ENCODE results near the gene HABP2. TPM values are rescaled to one million over a fixed set of nuclear protein-coding genes. Genes with fewer than 3 reads are reported as not detected.

The HABP2 gene
- total and polyA plus RNA-seq, 2 experiments from 2014 or later, result not detected

DNA sequence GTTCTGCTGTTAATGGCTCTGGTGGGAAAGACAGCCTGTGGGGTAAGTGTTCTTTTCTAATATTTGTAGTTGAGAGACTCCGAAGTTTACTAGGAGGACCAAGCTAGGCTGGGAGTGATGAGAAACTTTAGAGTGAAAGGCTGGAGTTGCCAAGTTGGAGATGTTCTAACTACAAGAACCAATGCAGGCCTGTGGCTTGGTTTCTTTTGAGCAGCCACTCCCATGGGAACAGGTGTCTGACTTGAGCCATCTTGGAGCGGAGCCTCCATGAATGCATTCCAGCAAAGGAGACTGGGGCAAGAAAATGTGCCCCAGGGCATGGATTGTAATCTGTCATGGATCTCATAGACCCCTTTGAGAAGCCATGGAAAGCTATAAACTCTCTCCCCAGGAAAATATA lies 296 bp downstream of the HABP2 start:
- Mint-ChIP-seq H3K9me3 (no peaks in the 10 kb centered on the region), H3K27me3 (ENCODE audit: insufficient read depth, low read depth, poor library complexity) (peaks cover 68% of the 10 kb centered on the region), H3K36me3 (ENCODE audit: low read depth) (no peaks in the 10 kb centered on the region), H3K4me1 (peaks cover 15% of the 10 kb centered on the region), H3K27ac (no peak overlapping the region), H3K4me3 (no peak overlapping the region)
- no peak for TF ChIP-seq POLR2AphosphoS5 (IDR thresholded peaks at IDR 0.05; ENCODE audit: low read depth)
- no peak for TF ChIP-seq EZH2 (IDR thresholded peaks at IDR 0.05; ENCODE audit: low read depth, unreplicated experiment)
- no peak for TF ChIP-seq EZH2phosphoT487 (IDR thresholded peaks at IDR 0.05; ENCODE audit: unreplicated experiment)
- no peak for TF ChIP-seq ZNF331 (CRISPR knock-in tag; IDR thresholded peaks at IDR 0.05; ENCODE audit: low read depth)
- TF ChIP-seq, protein P1, sequence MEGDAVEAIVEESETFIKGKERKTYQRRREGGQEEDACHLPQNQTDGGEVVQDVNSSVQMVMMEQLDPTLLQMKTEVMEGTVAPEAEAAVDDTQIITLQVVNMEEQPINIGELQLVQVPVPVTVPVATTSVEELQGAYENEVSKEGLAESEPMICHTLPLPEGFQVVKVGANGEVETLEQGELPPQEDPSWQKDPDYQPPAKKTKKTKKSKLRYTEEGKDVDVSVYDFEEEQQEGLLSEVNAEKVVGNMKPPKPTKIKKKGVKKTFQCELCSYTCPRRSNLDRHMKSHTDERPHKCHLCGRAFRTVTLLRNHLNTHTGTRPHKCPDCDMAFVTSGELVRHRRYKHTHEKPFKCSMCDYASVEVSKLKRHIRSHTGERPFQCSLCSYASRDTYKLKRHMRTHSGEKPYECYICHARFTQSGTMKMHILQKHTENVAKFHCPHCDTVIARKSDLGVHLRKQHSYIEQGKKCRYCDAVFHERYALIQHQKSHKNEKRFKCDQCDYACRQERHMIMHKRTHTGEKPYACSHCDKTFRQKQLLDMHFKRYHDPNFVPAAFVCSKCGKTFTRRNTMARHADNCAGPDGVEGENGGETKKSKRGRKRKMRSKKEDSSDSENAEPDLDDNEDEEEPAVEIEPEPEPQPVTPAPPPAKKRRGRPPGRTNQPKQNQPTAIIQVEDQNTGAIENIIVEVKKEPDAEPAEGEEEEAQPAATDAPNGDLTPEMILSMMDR (conservative IDR thresholded peaks at IDR 0.05; ENCODE audit: low read depth in 2 of 2), result no peak
- TF ChIP-seq JUNB (IDR thresholded peaks at IDR 0.05; ENCODE audit: unreplicated experiment), result no peak
- TF ChIP-seq ZNF114 (CRISPR knock-in tag; IDR thresholded peaks at IDR 0.05), result no peak
- no peak for TF ChIP-seq NANOG (IDR thresholded peaks at IDR 0.05; ENCODE audit: borderline replicate concordance)
- TF ChIP-seq, protein P2, sequence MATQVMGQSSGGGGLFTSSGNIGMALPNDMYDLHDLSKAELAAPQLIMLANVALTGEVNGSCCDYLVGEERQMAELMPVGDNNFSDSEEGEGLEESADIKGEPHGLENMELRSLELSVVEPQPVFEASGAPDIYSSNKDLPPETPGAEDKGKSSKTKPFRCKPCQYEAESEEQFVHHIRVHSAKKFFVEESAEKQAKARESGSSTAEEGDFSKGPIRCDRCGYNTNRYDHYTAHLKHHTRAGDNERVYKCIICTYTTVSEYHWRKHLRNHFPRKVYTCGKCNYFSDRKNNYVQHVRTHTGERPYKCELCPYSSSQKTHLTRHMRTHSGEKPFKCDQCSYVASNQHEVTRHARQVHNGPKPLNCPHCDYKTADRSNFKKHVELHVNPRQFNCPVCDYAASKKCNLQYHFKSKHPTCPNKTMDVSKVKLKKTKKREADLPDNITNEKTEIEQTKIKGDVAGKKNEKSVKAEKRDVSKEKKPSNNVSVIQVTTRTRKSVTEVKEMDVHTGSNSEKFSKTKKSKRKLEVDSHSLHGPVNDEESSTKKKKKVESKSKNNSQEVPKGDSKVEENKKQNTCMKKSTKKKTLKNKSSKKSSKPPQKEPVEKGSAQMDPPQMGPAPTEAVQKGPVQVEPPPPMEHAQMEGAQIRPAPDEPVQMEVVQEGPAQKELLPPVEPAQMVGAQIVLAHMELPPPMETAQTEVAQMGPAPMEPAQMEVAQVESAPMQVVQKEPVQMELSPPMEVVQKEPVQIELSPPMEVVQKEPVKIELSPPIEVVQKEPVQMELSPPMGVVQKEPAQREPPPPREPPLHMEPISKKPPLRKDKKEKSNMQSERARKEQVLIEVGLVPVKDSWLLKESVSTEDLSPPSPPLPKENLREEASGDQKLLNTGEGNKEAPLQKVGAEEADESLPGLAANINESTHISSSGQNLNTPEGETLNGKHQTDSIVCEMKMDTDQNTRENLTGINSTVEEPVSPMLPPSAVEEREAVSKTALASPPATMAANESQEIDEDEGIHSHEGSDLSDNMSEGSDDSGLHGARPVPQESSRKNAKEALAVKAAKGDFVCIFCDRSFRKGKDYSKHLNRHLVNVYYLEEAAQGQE (IDR thresholded peaks at IDR 0.05; ENCODE audit: unreplicated experiment), result no peak
- TF ChIP-seq, protein P3, sequence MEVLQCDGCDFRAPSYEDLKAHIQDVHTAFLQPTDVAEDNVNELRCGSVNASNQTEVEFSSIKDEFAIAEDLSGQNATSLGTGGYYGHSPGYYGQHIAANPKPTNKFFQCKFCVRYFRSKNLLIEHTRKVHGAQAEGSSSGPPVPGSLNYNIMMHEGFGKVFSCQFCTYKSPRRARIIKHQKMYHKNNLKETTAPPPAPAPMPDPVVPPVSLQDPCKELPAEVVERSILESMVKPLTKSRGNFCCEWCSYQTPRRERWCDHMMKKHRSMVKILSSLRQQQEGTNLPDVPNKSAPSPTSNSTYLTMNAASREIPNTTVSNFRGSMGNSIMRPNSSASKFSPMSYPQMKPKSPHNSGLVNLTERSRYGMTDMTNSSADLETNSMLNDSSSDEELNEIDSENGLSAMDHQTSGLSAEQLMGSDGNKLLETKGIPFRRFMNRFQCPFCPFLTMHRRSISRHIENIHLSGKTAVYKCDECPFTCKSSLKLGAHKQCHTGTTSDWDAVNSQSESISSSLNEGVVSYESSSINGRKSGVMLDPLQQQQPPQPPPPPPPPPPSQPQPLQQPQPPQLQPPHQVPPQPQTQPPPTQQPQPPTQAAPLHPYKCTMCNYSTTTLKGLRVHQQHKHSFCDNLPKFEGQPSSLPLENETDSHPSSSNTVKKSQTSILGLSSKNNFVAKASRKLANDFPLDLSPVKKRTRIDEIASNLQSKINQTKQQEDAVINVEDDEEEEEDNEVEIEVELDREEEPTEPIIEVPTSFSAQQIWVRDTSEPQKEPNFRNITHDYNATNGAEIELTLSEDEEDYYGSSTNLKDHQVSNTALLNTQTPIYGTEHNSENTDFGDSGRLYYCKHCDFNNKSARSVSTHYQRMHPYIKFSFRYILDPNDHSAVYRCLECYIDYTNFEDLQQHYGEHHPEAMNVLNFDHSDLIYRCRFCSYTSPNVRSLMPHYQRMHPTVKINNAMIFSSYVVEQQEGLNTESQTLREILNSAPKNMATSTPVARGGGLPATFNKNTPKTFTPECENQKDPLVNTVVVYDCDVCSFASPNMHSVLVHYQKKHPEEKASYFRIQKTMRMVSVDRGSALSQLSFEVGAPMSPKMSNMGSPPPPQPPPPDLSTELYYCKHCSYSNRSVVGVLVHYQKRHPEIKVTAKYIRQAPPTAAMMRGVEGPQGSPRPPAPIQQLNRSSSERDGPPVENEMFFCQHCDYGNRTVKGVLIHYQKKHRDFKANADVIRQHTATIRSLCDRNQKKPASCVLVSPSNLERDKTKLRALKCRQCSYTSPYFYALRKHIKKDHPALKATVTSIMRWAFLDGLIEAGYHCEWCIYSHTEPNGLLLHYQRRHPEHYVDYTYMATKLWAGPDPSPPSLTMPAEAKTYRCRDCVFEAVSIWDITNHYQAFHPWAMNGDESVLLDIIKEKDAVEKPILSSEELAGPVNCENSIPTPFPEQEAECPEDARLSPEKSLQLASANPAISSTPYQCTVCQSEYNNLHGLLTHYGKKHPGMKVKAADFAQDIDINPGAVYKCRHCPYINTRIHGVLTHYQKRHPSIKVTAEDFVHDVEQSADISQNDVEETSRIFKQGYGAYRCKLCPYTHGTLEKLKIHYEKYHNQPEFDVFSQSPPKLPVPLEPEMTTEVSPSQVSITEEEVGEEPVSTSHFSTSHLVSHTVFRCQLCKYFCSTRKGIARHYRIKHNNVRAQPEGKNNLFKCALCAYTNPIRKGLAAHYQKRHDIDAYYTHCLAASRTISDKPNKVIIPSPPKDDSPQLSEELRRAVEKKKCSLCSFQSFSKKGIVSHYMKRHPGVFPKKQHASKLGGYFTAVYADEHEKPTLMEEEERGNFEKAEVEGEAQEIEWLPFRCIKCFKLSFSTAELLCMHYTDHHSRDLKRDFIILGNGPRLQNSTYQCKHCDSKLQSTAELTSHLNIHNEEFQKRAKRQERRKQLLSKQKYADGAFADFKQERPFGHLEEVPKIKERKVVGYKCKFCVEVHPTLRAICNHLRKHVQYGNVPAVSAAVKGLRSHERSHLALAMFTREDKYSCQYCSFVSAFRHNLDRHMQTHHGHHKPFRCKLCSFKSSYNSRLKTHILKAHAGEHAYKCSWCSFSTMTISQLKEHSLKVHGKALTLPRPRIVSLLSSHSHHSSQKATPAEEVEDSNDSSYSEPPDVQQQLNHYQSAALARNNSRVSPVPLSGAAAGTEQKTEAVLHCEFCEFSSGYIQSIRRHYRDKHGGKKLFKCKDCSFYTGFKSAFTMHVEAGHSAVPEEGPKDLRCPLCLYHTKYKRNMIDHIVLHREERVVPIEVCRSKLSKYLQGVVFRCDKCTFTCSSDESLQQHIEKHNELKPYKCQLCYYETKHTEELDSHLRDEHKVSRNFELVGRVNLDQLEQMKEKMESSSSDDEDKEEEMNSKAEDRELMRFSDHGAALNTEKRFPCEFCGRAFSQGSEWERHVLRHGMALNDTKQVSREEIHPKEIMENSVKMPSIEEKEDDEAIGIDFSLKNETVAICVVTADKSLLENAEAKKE (CRISPR knock-in tag; IDR thresholded peaks at IDR 0.05), result no peak
- TF ChIP-seq, protein P4, sequence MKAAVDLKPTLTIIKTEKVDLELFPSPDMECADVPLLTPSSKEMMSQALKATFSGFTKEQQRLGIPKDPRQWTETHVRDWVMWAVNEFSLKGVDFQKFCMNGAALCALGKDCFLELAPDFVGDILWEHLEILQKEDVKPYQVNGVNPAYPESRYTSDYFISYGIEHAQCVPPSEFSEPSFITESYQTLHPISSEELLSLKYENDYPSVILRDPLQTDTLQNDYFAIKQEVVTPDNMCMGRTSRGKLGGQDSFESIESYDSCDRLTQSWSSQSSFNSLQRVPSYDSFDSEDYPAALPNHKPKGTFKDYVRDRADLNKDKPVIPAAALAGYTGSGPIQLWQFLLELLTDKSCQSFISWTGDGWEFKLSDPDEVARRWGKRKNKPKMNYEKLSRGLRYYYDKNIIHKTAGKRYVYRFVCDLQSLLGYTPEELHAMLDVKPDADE (IDR thresholded peaks at IDR 0.05), result no peak
- TF ChIP-seq CREB1 (CRISPR knock-in tag; IDR thresholded peaks at IDR 0.05; ENCODE audit: low read depth), result no peak
- no peak for TF ChIP-seq STAT1 (IDR thresholded peaks at IDR 0.05; ENCODE audit: unreplicated experiment)
- H4K20me1 ChIP-seq (replicated peaks; ENCODE audit: insufficient read depth), result peaks cover 9% of the 10 kb centered on the region; the same call in 1 of the 2 replicates
- H3K36me3 ChIP-seq (ENCODE audit: insufficient read depth), result no peaks in the 10 kb centered on the region
- no peak for ATAC-seq
- H3K79me2 ChIP-seq (replicated peaks; ENCODE audit: insufficient read depth), result no peaks in the 10 kb centered on the region
- no peak for DNase-seq (ENCODE audit: low spot score)
- no peak overlapping the region for H2AFZ ChIP-seq
- peaks cover 84% of the 10 kb centered on the region for H3K27me3 ChIP-seq (ENCODE audit: insufficient read depth)
- no peak overlapping the region for H3K27ac ChIP-seq (ENCODE audit: low read depth)
- H3K9me2 ChIP-seq (ENCODE audit: insufficient read depth), result no peaks in the 10 kb centered on the region
- H3K4me2 ChIP-seq, result no peak overlapping the region
- H3F3A ChIP-seq (replicated peaks; ENCODE audit: low read depth), result no peaks in the 10 kb centered on the region
- peaks cover 5% of the 10 kb centered on the region; the same call in 1 of the 2 replicates for H3K4me1 ChIP-seq (ENCODE audit: insufficient read depth)
- H3K4me3 ChIP-seq, result no peak overlapping the region

Data from GM23338 (cell line).